K562 (cell line): Measurements from ENCODE around the gene PRDX1. TPM values are rescaled to one million over a fixed set of nuclear protein-coding genes. Genes with fewer than 3 reads are reported as not detected.

ENCODE experiments used
- CCNT2 ChIP-seq: IDR thresholded peaks from 2 replicates; pipeline ENCODE4 v1.6.1; 2011; ENCODE audit warnings: borderline replicate concordance, low read depth, mild to moderate bottlenecking, moderate library complexity, mixed read lengths, low read length; ENCODE audit not compliant: insufficient read length; ENCODE audit errors: extremely low read depth
- ELK3 ChIP-seq: fragments of 450-650 bp; formaldehyde crosslinking; IDR thresholded peaks from 2 replicates; pipeline ENCODE4 v1.4.0; 2020; ENCODE audit warnings: mild to moderate bottlenecking
- FOXA1 ChIP-seq: fragments of 450-650 bp; IDR thresholded peaks from 2 replicates; pipeline ENCODE4 v1.6.1; 2016; ENCODE audit warnings: mild to moderate bottlenecking, borderline replicate concordance
- GATAD2B ChIP-seq: fragments of 450-650 bp; IDR thresholded peaks from 2 replicates; pipeline ENCODE4 v1.6.1; 2017; ENCODE audit warnings: mild to moderate bottlenecking, borderline replicate concordance
- GTF2F1 ChIP-seq: IDR thresholded peaks from 2 replicates; pipeline ENCODE4 v1.6.1; 2011; ENCODE audit warnings: low read depth, low read length, improper control_type of control experiment
- PCBP2 ChIP-seq: fragments of 200-400 bp; formaldehyde crosslinking; IDR thresholded peaks from 2 replicates; pipeline ENCODE4 v1.6.1; 2018; ENCODE audit warnings: low read length, low read depth, mild to moderate bottlenecking, moderate library complexity; ENCODE audit not compliant: poor library complexity, severe bottlenecking
- PHB2 ChIP-seq: fragments of 450-650 bp; IDR thresholded peaks from 2 replicates; pipeline ENCODE4 v1.6.1; 2017; ENCODE audit warnings: low read depth
- PHF21A ChIP-seq: fragments of 450-650 bp; IDR thresholded peaks from 2 replicates; pipeline ENCODE4 v1.6.1; 2017; ENCODE audit warnings: low read depth, borderline replicate concordance
- RAD51 ChIP-seq: fragments of 450-650 bp; IDR thresholded peaks from 2 replicates; pipeline ENCODE4 v1.7.1; 2016; ENCODE audit warnings: low read depth, mild to moderate bottlenecking, borderline replicate concordance
- RB1 ChIP-seq: fragments of 450-650 bp; IDR thresholded peaks from 2 replicates; pipeline ENCODE4 v1.6.1; 2017; ENCODE audit warnings: low read depth, mild to moderate bottlenecking
- SMAD2 ChIP-seq: fragments of 150-350 bp; IDR thresholded peaks from 2 replicates; pipeline ENCODE4 v1.6.1; 2014; ENCODE audit warnings: low read depth, mild to moderate bottlenecking, low read length
- SMAD4 ChIP-seq: fragments of 250-450 bp; sonication (Bioruptor Pico); conservative IDR thresholded peaks from 2 replicates; pipeline ENCODE4 v1.8.0; 2021; ENCODE audit warnings: inconsistent platforms, mild to moderate bottlenecking, moderate library complexity
- SREBF1 ChIP-seq: fragments of 150-350 bp; IDR thresholded peaks from 2 replicates; pipeline ENCODE4 v1.6.1; 2014; ENCODE audit warnings: antibody characterized with exemption, low read depth, low read length, borderline replicate concordance
- TAL1 ChIP-seq: fragments of 450-650 bp; IDR thresholded peaks from 2 replicates; pipeline ENCODE4 v1.6.1; 2016; ENCODE audit warnings: mild to moderate bottlenecking
- TBL1XR1 ChIP-seq, 2 experiments: IDR thresholded peaks; 2 replicates each; pipeline ENCODE4 v1.6.1; 2012; ENCODE audit warnings: improper control_type of control experiment in 2 of 2, low read length in 2 of 2, mild to moderate bottlenecking in 1 of 2
- USF2 ChIP-seq: sonication (generic); formaldehyde crosslinking; IDR thresholded peaks from 2 replicates; pipeline ENCODE4 v1.5.0; 2020; ENCODE audit warnings: missing genetic modification reagents
- ZBTB26 ChIP-seq: fragments of 450-650 bp; formaldehyde crosslinking; IDR thresholded peaks from 2 replicates; pipeline ENCODE4 v1.4.0; 2022; ENCODE audit warnings: missing genetic modification characterization
- ZNF165 ChIP-seq: fragments of 250-450 bp; sonication (Bioruptor Pico); IDR thresholded peaks from 2 replicates; pipeline ENCODE4 v1.4.0; 2020; ENCODE audit warnings: borderline replicate concordance
- ZNF175 ChIP-seq: fragments of 200-800 bp; sonication (Bioruptor generic); IDR thresholded peaks from 2 replicates; pipeline ENCODE4 v1.6.1; 2016; ENCODE audit warnings: low read depth, mild to moderate bottlenecking, missing genetic modification characterization, missing compliant biosample characterization
- ZNF239 ChIP-seq: fragments of 250-450 bp; sonication (Bioruptor Pico); IDR thresholded peaks from 2 replicates; pipeline ENCODE4 v1.4.0; 2020; ENCODE audit warnings: mild to moderate bottlenecking
- ZNF395 ChIP-seq: fragments of 200-800 bp; sonication (Bioruptor generic); IDR thresholded peaks from 2 replicates; pipeline ENCODE4 v1.6.1; 2017; ENCODE audit warnings: missing genetic modification characterization, missing compliant biosample characterization
- ZNF507 ChIP-seq: conservative IDR thresholded peaks from 2 replicates; pipeline ENCODE4 v1.6.1; 2017; ENCODE audit warnings: missing genetic modification characterization, missing compliant biosample characterization
- ZNF699 ChIP-seq: fragments of 250-450 bp; sonication (Bioruptor Pico); IDR thresholded peaks from 2 replicates; pipeline ENCODE4 v1.8.0; 2021; ENCODE audit warnings: mild to moderate bottlenecking, moderate library complexity; ENCODE audit not compliant: insufficient replicate concordance
- ZNF707 ChIP-seq: fragments of 250-450 bp; sonication (Bioruptor Pico); conservative IDR thresholded peaks from 2 replicates; pipeline ENCODE4 v1.8.0; 2022; ENCODE audit warnings: inconsistent platforms, mild to moderate bottlenecking, moderate library complexity
- polyA plus RNA-seq, 8 experiments: library from polyadenylated mRNA; depleted of rRNA in 4 of 8; stranded (reverse) in 5 of 8; unstranded in 3 of 8; fragments of >200 nt; fragmentation: Nextera tagmentation in 2 of 8; fragmentation: Illumina TruSeq in 1 of 8; extraction: Ambion mirVana in 2 of 8; extraction: Trizol in 1 of 8; gene quantifications; 2 replicates each; pipeline versions ENCODE4 v1.2.1 to v1.2.3, GENCODE V29; 2011 to 2014; ENCODE audit warnings: inconsistent platforms in 1 of 8, missing spikeins in 1 of 8
- total RNA-seq, 7 experiments: library from RNA; depleted of rRNA in 6 of 7; stranded (reverse); fragments of >200 nt in 6 of 7; fragmentation: Illumina TruSeq in 2 of 7; extraction: Trizol in 2 of 7; gene quantifications; 2 replicates each; pipeline versions ENCODE4 v1.2.1 to v1.2.3, GENCODE V29; 2011 to 2021; ENCODE audit warnings: low replicate concordance in 1 of 7

PRDX1 gene
- total and polyA plus RNA-seq, 9 of the 15 experiments (the other 6 are each of a cell fraction or from before 2014, with no cell fraction given): 748 to 2,388 (median 1,045) TPM

- TF ChIP-seq ZNF707 (CRISPR knock-in tag) (no peak), PHF21A (peak; percentile 80), SREBF1 (no peak; the same call in 1 of the 2 replicates), ZNF395 (0 out of 2 replicates have a peak, but pooled peaks have one; percentile 45), GTF2F1 (peak; percentile 99), ZNF699 (no peak), PCBP2 (peak; percentile 72), ZBTB26 (CRISPR knock-in tag) (peak; percentile 90), ZNF175 (CRISPR knock-in tag) (no peak), USF2 (CRISPR knock-in tag) (no peak), TAL1 (no peak), ZNF165 (CRISPR knock-in tag) (no peak), FOXA1 (no peak), ZNF239 (CRISPR knock-in tag) (no peak), GATAD2B (peak; percentile 44; the same call in 1 of the 2 replicates), ZNF507 (tag) (no peak), PHB2 (no peak), RB1 (peak; percentile 79), TBL1XR1 (IDR thresholded peaks at IDR 0.05; ENCODE audit: low read length in 2 of 2) (peak; percentile 51 to 92; a peak in 3 of 4 replicates), SMAD4 (CRISPR knock-in tag) (peak; percentile 85), SMAD2 (no peak), RAD51 (no peak), ELK3 (no peak), CCNT2 (peak; percentile 96)
Measured at GRCh38 chr1:45521413-45522323, at the start of gene PRDX1 (continued).
